Coronary artery (tissue), 2 donors: ENCODE data around the gene PDE5A.

Source experiments
- DNase-seq: peaks from one replicate; pipeline ENCODE4 v3.0.0-alpha.2; 2017; ENCODE audit warnings: low spot score
- H3K27ac ChIP-seq, 2 donors: fragments of 200-600 bp; sonication (generic); one replicate each; pipeline ENCODE4 v1.5.1; 2016 to 2019
- H3K4me3 ChIP-seq: fragments of 200-600 bp; sonication (generic); 2 replicates; pipeline ENCODE4 v1.5.1; 2016; ENCODE audit warnings: mild to moderate bottlenecking, moderate library complexity
- CTCF ChIP-seq: fragments of 200-600 bp; sonication (generic); IDR thresholded peaks from one replicate; pipeline ENCODE4 v1.5.1; 2019; ENCODE audit warnings: antibody characterized with exemption

The PDE5A gene

GRCh38 chr4:119628281-119629141, at the start of gene PDE5A:
TSS of gene PDE5A (minus strand) at chr4:119628804. CDS start at chr4:119628671, 133 bp downstream.
- peak within 1 kb of the TSS; percentile 85 for H3K4me3 ChIP-seq
- H3K27ac ChIP-seq, result peak within 1 kb of the TSS; percentile 87 to 92
- DNase-seq, result peak; percentile 89
- TF ChIP-seq CTCF, result peak; percentile 85

- no peak overlapping the region for H3K4me3 ChIP-seq
- no peak for TF ChIP-seq CTCF
- no peak for DNase-seq
- H3K27ac ChIP-seq, result no peak overlapping the region
Measured at GRCh38 chr4:119676101-119676500, 47.5 kb upstream of the PDE5A start.

DNA sequence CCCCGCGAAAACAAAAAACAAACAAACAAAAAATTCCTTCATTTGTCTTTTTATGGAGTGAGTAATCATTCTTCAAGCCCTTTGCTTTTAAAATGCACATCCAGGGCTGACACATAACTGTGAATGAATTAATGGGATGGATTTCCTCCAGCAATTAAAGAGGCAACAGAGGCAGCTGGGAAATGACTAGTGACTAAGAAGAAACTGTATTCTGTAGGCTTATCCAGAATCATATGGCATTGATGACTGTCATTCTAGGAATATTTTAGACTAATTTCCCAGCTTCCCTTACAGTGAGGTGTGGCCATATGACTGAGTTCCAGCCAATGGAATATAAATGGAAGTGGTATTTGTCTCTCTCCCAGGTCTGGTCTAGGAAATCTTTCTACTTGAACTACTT, 46.8 kb upstream of the PDE5A start:
- no peak for TF ChIP-seq CTCF
- no peak for DNase-seq
- no peak overlapping the region for H3K27ac ChIP-seq
- no peak overlapping the region for H3K4me3 ChIP-seq

DNA sequence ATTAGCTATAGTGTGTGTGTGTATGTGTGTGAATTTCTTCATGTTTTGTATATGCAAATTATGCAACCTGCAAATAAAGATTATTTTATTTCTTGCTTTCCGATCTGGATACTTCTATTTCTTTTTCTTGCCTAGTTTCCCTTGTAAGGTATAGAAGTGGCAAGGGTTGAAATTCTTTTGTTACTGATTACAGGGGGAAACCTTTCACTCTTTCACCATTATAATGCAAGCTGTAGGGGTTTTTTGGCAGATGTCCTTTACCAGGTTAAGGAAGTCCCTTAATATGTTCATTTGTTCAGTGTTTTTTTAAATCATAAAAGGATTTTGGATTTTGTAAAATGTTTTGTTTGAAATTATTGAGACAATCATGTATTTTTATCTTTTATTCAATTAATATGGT, 44.3 kb upstream of the PDE5A start:
- no peak for TF ChIP-seq CTCF
- Histone ChIP-seq H3K27ac (no peak overlapping the region), H3K4me3 (no peak overlapping the region)
- no peak for DNase-seq

DNA sequence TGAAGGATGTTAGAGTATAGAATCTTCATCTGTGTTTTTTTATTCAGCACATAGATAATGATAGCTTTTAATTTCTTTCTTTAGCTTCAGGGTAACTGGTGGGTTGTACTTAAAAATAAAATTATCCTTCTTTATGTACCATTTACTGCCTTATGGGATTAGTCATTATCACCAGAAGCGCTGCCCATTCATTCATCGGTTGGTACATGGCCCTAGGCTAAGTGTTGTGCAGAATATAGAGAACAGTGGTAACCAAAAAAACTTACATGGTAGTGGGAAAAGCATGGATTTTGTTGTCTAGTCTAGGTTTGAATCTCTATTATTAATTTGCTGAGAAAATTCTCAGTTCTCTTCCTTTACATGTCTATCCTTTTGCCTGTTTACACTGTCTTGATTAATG, 43.5 kb upstream of the PDE5A start:
- H3K27ac ChIP-seq, result no peak overlapping the region
- no peak for TF ChIP-seq CTCF
- no peak overlapping the region for H3K4me3 ChIP-seq
- DNase-seq, result no peak

DNA sequence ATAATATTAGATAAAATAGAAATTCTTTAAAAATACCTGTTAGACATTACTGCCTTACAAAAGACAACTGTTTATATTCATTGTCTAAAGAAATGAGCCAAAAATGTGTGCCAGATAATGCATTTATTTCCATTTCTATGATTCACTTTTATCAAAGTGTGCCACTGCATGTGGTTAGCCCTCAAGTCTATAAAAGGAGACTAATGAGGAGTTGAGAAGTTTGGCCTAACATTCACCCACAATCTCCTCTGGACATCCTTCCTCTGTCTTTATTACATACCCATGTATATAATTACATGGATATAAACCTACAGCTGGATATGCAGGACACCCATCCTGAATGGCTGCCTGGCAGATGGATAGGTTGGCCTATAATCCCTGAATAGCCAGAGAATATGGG, 42.6 kb upstream of the PDE5A start:
- no peak for DNase-seq
- no peak overlapping the region for H3K4me3 ChIP-seq
- TF ChIP-seq CTCF, result no peak
- H3K27ac ChIP-seq, result no peak overlapping the region

DNA sequence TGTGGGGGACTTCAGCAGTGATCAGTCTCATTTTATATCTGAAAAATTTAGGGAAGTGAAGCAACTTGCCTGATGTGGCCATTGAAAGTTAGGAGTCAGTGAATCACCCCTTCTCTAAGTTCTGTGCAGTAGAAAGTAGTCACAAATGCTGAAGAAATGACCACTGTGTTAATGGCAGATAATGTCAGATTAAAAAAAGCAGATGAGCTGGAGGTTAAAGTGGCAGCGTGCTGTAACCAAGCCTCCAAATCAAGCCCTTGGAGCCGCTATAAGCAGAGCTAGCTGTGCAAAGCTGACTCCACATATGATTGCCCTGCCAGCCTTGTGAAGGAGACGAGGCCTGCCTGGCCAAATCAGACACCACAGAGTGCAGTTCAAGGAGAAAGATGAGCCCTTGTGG, 39.2 kb upstream of the PDE5A start:
- H3K27ac ChIP-seq, result no peak overlapping the region
- H3K4me3 ChIP-seq, result no peak overlapping the region
- TF ChIP-seq CTCF, result no peak

More for the DNA sequence above, 39.2 kb upstream of the PDE5A start:
- no peak for DNase-seq
